Astrocyte (in vitro differentiated cells and primary cell): Measurements from ENCODE around the gene CFAP68. TPM values are rescaled to one million over a fixed set of nuclear protein-coding genes. Genes with fewer than 3 reads are reported as not detected.

Source experiments
- DNase-seq: peaks from one replicate; pipeline ENCODE4 v3.0.0-alpha.2; 2010; ENCODE audit warnings: low read depth
- FAIRE-seq: peaks from 2 replicates; lab custom pipeline; 2011; peaks lifted over from hg19 to GRCh38; lab: Jason Lieb, UNC
- H2AFZ ChIP-seq: 2 replicates; pipeline ENCODE4 v1.6.0; 2012; ENCODE audit warnings: low read depth, low read length, inconsistent platforms
- H3K27ac ChIP-seq: 2 replicates; pipeline ENCODE4 v1.5.1; 2011; ENCODE audit warnings: low read depth, low read length, inconsistent platforms
- H3K27me3 ChIP-seq: 2 replicates; pipeline ENCODE4 v1.6.0; 2011; ENCODE audit warnings: low read length, inconsistent platforms; ENCODE audit not compliant: insufficient read depth
- H3K36me3 ChIP-seq: 2 replicates; pipeline ENCODE4 v1.5.1; 2011; ENCODE audit warnings: low read length, inconsistent platforms; ENCODE audit not compliant: insufficient read depth
- H3K4me1 ChIP-seq: 2 replicates; pipeline ENCODE4 v1.5.1; 2011; ENCODE audit warnings: low read length, inconsistent platforms; ENCODE audit not compliant: insufficient read depth
- H3K4me2 ChIP-seq: 2 replicates; pipeline ENCODE4 v1.6.0; 2012; ENCODE audit warnings: low read length, inconsistent platforms
- H3K4me3 ChIP-seq: 2 replicates; pipeline ENCODE4 v1.5.1; 2011; ENCODE audit warnings: low read depth, mild to moderate bottlenecking, low read length, inconsistent platforms; ENCODE audit not compliant: insufficient read depth
- H3K79me2 ChIP-seq: 2 replicates; pipeline ENCODE4 v1.6.0; 2012; ENCODE audit warnings: mild to moderate bottlenecking, low read length, inconsistent platforms; ENCODE audit not compliant: insufficient read depth
- H3K9ac ChIP-seq: 2 replicates; pipeline ENCODE4 v1.6.0; 2012; ENCODE audit warnings: mild to moderate bottlenecking, low read length, inconsistent platforms
- H3K9me3 ChIP-seq: 2 replicates; pipeline ENCODE4 v1.5.1; 2012; ENCODE audit warnings: low read depth, mild to moderate bottlenecking, low read length, inconsistent platforms; ENCODE audit not compliant: insufficient read depth
- H4K20me1 ChIP-seq: 2 replicates; pipeline ENCODE4 v1.6.0; 2012; ENCODE audit warnings: low read length, inconsistent platforms; ENCODE audit not compliant: insufficient read depth
- H3K27ac Mint-ChIP-seq: one replicate; pipeline ENCODE4 v1.8.0; 2021; ENCODE audit warnings: mild to moderate bottlenecking, mixed read lengths; ENCODE audit not compliant: unreplicated experiment
- H3K27me3 Mint-ChIP-seq: one replicate; pipeline ENCODE4 v1.8.0; 2021; ENCODE audit warnings: low read depth, mixed read lengths; ENCODE audit not compliant: unreplicated experiment
- H3K36me3 Mint-ChIP-seq: one replicate; pipeline ENCODE4 v1.8.0; 2021; ENCODE audit warnings: low read depth, mixed read lengths; ENCODE audit not compliant: unreplicated experiment
- H3K4me1 Mint-ChIP-seq: one replicate; pipeline ENCODE4 v1.8.0; 2021; ENCODE audit warnings: low read depth, mixed read lengths; ENCODE audit not compliant: unreplicated experiment
- H3K4me3 Mint-ChIP-seq: one replicate; pipeline ENCODE4 v1.8.0; 2021; ENCODE audit warnings: mild to moderate bottlenecking, moderate library complexity, mixed read lengths; ENCODE audit not compliant: unreplicated experiment
- H3K9me3 Mint-ChIP-seq: one replicate; pipeline ENCODE4 v1.8.0; 2021; ENCODE audit warnings: mild to moderate bottlenecking, mixed read lengths; ENCODE audit not compliant: unreplicated experiment
- CTCF ChIP-seq: IDR thresholded peaks from 2 replicates; pipeline ENCODE4 v1.5.1; 2011; ENCODE audit warnings: low read depth, mild to moderate bottlenecking, inconsistent platforms, low read length, moderate library complexity; ENCODE audit not compliant: insufficient read depth
- EZH2 ChIP-seq: IDR thresholded peaks from 2 replicates; pipeline ENCODE4 v1.6.1; 2012; ENCODE audit warnings: mild to moderate bottlenecking, low read length, inconsistent platforms; ENCODE audit not compliant: insufficient read depth
- total RNA-seq: library from RNA; stranded (reverse); gene quantifications from 2 replicates; pipeline ENCODE4 v1.2.1, GENCODE V29; 2021

CFAP68 gene
- total RNA-seq, 1 donor from 2014 or later = 18.8 TPM

GRCh38 chr11:111886032-111886431 lies 6.7 kb downstream of the CFAP68 start:
- no peaks in the 10 kb centered on the region for H3K9me3 ChIP-seq
- no peak overlapping the region for H3K27ac Mint-ChIP-seq
- H3K27ac ChIP-seq = no peak overlapping the region
- H3K9ac ChIP-seq = no peak overlapping the region
- H3K4me1 ChIP-seq = no peaks in the 10 kb centered on the region
- H3K4me2 ChIP-seq = no peak overlapping the region
- no peaks in the 10 kb centered on the region for H3K4me1 Mint-ChIP-seq
- no peaks in the 10 kb centered on the region for H4K20me1 ChIP-seq
- no peaks in the 10 kb centered on the region for H3K9me3 Mint-ChIP-seq
- FAIRE-seq = no peak
- H3K27me3 Mint-ChIP-seq = no peaks in the 10 kb centered on the region
- no peak overlapping the region for H3K4me3 ChIP-seq
- H3K79me2 ChIP-seq = no peaks in the 10 kb centered on the region
- no peak for DNase-seq
- no peaks in the 10 kb centered on the region for H3K36me3 ChIP-seq
- H3K4me3 Mint-ChIP-seq = no peak overlapping the region
- H2AFZ ChIP-seq = no peak overlapping the region
- no peaks in the 10 kb centered on the region for H3K36me3 Mint-ChIP-seq
- TF ChIP-seq EZH2 = no peak
- TF ChIP-seq CTCF = no peak
- H3K27me3 ChIP-seq = no peaks in the 10 kb centered on the region

- H3K79me2 ChIP-seq = no peaks in the 10 kb centered on the region
- Mint-ChIP-seq H3K4me1 (no peaks in the 10 kb centered on the region), H3K27ac (no peak overlapping the region), H3K27me3 (no peaks in the 10 kb centered on the region), H3K4me3 (no peak overlapping the region), H3K9me3 (no peaks in the 10 kb centered on the region), H3K36me3 (no peaks in the 10 kb centered on the region)
- no peaks in the 10 kb centered on the region for H3K9me3 ChIP-seq
- H3K4me2 ChIP-seq = no peak overlapping the region
- H4K20me1 ChIP-seq = no peaks in the 10 kb centered on the region
- no peak overlapping the region for H3K4me3 ChIP-seq
- H3K9ac ChIP-seq = no peak overlapping the region
- no peaks in the 10 kb centered on the region for H3K27me3 ChIP-seq
- no peaks in the 10 kb centered on the region for H3K4me1 ChIP-seq
- FAIRE-seq = no peak
- TF ChIP-seq EZH2 (no peak), CTCF (no peak)
- no peak for DNase-seq
- no peak overlapping the region for H2AFZ ChIP-seq
- H3K36me3 ChIP-seq = no peaks in the 10 kb centered on the region
- no peak overlapping the region for H3K27ac ChIP-seq
Measured at GRCh38 chr11:111886844-111887243, 7.5 kb downstream of the CFAP68 start.

- H3K27ac ChIP-seq = no peak overlapping the region
- Mint-ChIP-seq H3K36me3 (no peaks in the 10 kb centered on the region), H3K27ac (no peak overlapping the region), H3K4me3 (no peak overlapping the region), H3K27me3 (no peaks in the 10 kb centered on the region), H3K9me3 (no peaks in the 10 kb centered on the region), H3K4me1 (no peaks in the 10 kb centered on the region)
- TF ChIP-seq EZH2 (no peak), CTCF (no peak)
- H3K4me1 ChIP-seq = no peaks in the 10 kb centered on the region
- no peaks in the 10 kb centered on the region for H4K20me1 ChIP-seq
- H3K9me3 ChIP-seq = no peaks in the 10 kb centered on the region
- FAIRE-seq (no peak), DNase-seq (no peak)
- peaks cover 5% of the 10 kb centered on the region for H3K27me3 ChIP-seq
- H3K9ac ChIP-seq = no peak overlapping the region
- no peak overlapping the region for H2AFZ ChIP-seq
- no peaks in the 10 kb centered on the region for H3K79me2 ChIP-seq
- H3K4me3 ChIP-seq = no peak overlapping the region
- no peak overlapping the region for H3K4me2 ChIP-seq
- no peaks in the 10 kb centered on the region for H3K36me3 ChIP-seq
Measured at GRCh38 chr11:111905411-111905810, 26.1 kb downstream of the CFAP68 start.
